CD4-positive, alpha-beta memory T cell (primary cell): ENCODE data around the gene KRTAP10-3. TPM values are rescaled to one million over a fixed set of nuclear protein-coding genes. Genes with fewer than 3 reads are reported as not detected.
"Not testable (repeated sequence)": the region's sequence is repeated elsewhere in the genome, so short reads cannot be mapped to it uniquely, and the experiment has no call there.

ENCODE experiments used
- CTCF ChIA-PET: fragments of 350-600 bp; sonication (Branson Sonifier 250); formaldehyde crosslinking; loops from one replicate; lab custom pipeline; 2021; ENCODE audit warnings: inconsistent platforms; ENCODE audit not compliant: partially characterized antibody; lab: Charles Lee
- POLR2A ChIA-PET: fragments of 350-600 bp; sonication (Branson Sonifier 250); formaldehyde crosslinking; loops from one replicate; lab custom pipeline; 2021; ENCODE audit not compliant: partially characterized antibody; lab: Charles Lee
- DNase-seq, 5 donors: peaks; one replicate each; pipeline versions ENCODE4 v3.0.0 to v3.0.0-alpha.2; 2020 to 2022; ENCODE audit warnings: mixed read lengths in 1 of 5
- H3K27ac ChIP-seq: one replicate; pipeline ENCODE4 v1.7.0; 2013; ENCODE audit warnings: low read depth, low read length
- H3K27me3 ChIP-seq: 2 replicates; pipeline ENCODE4 v1.7.0; 2013; ENCODE audit warnings: mild to moderate bottlenecking, low read length, moderate library complexity; ENCODE audit not compliant: insufficient read depth
- H3K36me3 ChIP-seq: 2 replicates; pipeline ENCODE4 v1.7.0; 2013; ENCODE audit warnings: mild to moderate bottlenecking, low read length, moderate library complexity; ENCODE audit not compliant: insufficient read depth
- H3K4me1 ChIP-seq: 2 replicates; pipeline ENCODE4 v1.7.0; 2013; ENCODE audit warnings: mild to moderate bottlenecking, low read length, moderate library complexity; ENCODE audit not compliant: insufficient read depth
- H3K4me3 ChIP-seq, 2 donors: one replicate each; pipeline ENCODE4 v1.7.0; 2013; ENCODE audit warnings: low read length in 2 of 2, mild to moderate bottlenecking in 1 of 2
- H3K9me3 ChIP-seq, 2 donors: one replicate each; pipeline ENCODE4 v1.7.0; 2013; ENCODE audit warnings: low read length in 2 of 2, control low read depth in 1 of 2; ENCODE audit not compliant: control insufficient read depth in 1 of 2
- H3K27ac Mint-ChIP-seq, 7 donors: one replicate each; pipeline ENCODE4 v1.8.0; 2020 to 2021; ENCODE audit warnings: mixed read lengths in 7 of 7, mild to moderate bottlenecking in 6 of 7, inconsistent platforms in 3 of 7, moderate library complexity in 3 of 7
- H3K27me3 Mint-ChIP-seq, 2 donors: one replicate each; pipeline ENCODE4 v1.8.0; 2020 to 2021; ENCODE audit warnings: mixed read lengths in 2 of 2
- H3K36me3 Mint-ChIP-seq, 2 donors: one replicate each; pipeline ENCODE4 v1.8.0; 2020 to 2021; ENCODE audit warnings: mixed read lengths in 2 of 2, inconsistent platforms in 1 of 2, mild to moderate bottlenecking in 1 of 2
- H3K4me1 Mint-ChIP-seq, 4 donors: one replicate each; pipeline ENCODE4 v1.8.0; 2020 to 2021; ENCODE audit warnings: mixed read lengths in 4 of 4, mild to moderate bottlenecking in 1 of 4
- H3K4me3 Mint-ChIP-seq, 8 donors: one replicate each; pipeline ENCODE4 v1.8.0; 2020 to 2021; ENCODE audit warnings: mixed read lengths in 8 of 8, mild to moderate bottlenecking in 7 of 8, moderate library complexity in 6 of 8, inconsistent platforms in 3 of 8
- H3K9me3 Mint-ChIP-seq, 8 donors: one replicate each; pipeline ENCODE4 v1.8.0; 2020 to 2021; ENCODE audit warnings: mixed read lengths in 8 of 8, mild to moderate bottlenecking in 5 of 8, inconsistent platforms in 3 of 8, moderate library complexity in 1 of 8
- intact Hi-C: fragments of 100-400 bp; cut with micrococcal nuclease; formaldehyde crosslinking; loops from one replicate; pipeline ENCODE4 v1.15.1; 2023
- polyA plus RNA-seq, 2 donors: library from polyadenylated mRNA; unstranded; fragments of 300-500 nt; fragmentation: Illumina TruSeq; gene quantifications; one replicate each; pipeline ENCODE4 v1.2.3, GENCODE V29; 2021
- total RNA-seq, 2 experiments: library from RNA; stranded (reverse); gene quantifications; one replicate each; pipeline ENCODE4 v1.2.3, GENCODE V29; 2021

The KRTAP10-3 gene
- total and polyA plus RNA-seq, 4 experiments from 2014 or later, result not detected

DNA sequence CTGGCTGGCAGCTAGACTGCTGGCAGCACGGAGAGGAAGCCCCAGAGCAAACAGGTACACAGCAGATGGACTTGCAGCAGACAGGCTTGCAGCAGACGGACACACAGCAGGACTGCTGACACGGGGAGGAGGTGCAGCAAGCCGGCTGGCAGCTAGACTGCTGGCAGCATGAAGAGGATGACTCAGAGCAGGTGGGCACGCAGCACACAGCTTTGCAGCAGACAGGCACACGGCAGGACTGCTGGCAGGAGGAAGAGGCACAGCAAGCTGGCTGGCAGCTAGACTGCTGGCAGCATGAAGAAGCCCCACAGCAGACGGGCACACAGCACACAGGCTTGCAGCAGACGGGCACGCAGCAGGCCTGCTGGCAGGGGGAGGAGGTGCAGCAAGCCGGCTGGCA is 7.8 kb downstream of the KRTAP10-3 start:
- no peaks in the 10 kb centered on the region for H3K36me3 ChIP-seq
- H3K4me3 ChIP-seq, result no peak overlapping the region
- intact Hi-C loops, result no loop called here
- no peak overlapping the region for H3K27ac ChIP-seq
- H3K27me3 Mint-ChIP-seq, result peaks cover 0 to 1% of the 10 kb centered on the region in 2 donors
- no peak for DNase-seq
- ChIA-PET CTCF (no interaction called here), POLR2A (no interaction called here)
- peaks cover 19 to 35% (median 27%) of the 10 kb centered on the region in 4 donors for H3K4me1 Mint-ChIP-seq
- H3K27ac Mint-ChIP-seq, result peak overlapping the region in 1 of 7 donors; percentile 73
- H3K4me1 ChIP-seq, result peaks cover 20% of the 10 kb centered on the region
- H3K36me3 Mint-ChIP-seq, result peaks cover 13 to 22% of the 10 kb centered on the region in 2 donors
- H3K27me3 ChIP-seq, result no peaks in the 10 kb centered on the region
- H3K9me3 ChIP-seq, result no peaks in the 10 kb centered on the region
- no peak overlapping the region for H3K4me3 Mint-ChIP-seq
- H3K9me3 Mint-ChIP-seq, result peaks cover 0 to 30% (median 22%) of the 10 kb centered on the region in 8 donors

DNA sequence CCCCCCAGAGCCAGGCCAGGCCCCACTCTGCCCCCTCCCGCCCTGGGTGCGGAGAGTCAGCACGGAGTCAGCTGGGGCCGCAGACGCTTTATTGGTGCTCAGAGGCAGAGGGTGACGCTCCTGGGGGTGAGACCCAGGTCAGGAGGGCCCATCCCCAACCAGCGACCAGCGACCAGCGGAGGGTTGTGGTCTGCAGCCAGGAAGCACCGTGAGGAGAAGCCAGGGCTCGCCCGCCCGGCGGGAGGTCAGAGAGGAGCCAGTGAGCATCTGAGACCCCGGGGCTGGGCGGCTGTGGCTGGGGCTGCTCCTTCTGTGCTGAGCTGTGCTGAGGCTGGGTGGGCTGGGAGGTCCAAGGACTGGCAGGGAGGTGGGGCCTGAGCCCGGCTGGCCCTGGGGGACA is 8.3 kb downstream of the KRTAP10-3 start:
- H3K36me3 ChIP-seq, H3K27ac ChIP-seq, CTCF ChIA-PET, H3K27me3 Mint-ChIP-seq, DNase-seq, H3K9me3 ChIP-seq, H3K27me3 ChIP-seq, intact Hi-C loops, H3K27ac Mint-ChIP-seq, H3K4me3 ChIP-seq: not testable (repeated sequence)
- H3K36me3 Mint-ChIP-seq, result peaks cover 13 to 27% of the 10 kb centered on the region in 2 donors
- peak overlapping the region in 1 of 8 donors; percentile 29 for H3K4me3 Mint-ChIP-seq
- peaks cover 0 to 35% (median 27%) of the 10 kb centered on the region in 8 donors for H3K9me3 Mint-ChIP-seq
- POLR2A ChIA-PET, result interaction anchor here (0.6 kb wide), 1 partner anchor 536 kb away, joined by 3 read pairs; no protein-coding TSS in a partner anchor
- peaks cover 19 to 35% (median 28%) of the 10 kb centered on the region in 4 donors for H3K4me1 Mint-ChIP-seq
- peaks cover 20% of the 10 kb centered on the region for H3K4me1 ChIP-seq

DNA sequence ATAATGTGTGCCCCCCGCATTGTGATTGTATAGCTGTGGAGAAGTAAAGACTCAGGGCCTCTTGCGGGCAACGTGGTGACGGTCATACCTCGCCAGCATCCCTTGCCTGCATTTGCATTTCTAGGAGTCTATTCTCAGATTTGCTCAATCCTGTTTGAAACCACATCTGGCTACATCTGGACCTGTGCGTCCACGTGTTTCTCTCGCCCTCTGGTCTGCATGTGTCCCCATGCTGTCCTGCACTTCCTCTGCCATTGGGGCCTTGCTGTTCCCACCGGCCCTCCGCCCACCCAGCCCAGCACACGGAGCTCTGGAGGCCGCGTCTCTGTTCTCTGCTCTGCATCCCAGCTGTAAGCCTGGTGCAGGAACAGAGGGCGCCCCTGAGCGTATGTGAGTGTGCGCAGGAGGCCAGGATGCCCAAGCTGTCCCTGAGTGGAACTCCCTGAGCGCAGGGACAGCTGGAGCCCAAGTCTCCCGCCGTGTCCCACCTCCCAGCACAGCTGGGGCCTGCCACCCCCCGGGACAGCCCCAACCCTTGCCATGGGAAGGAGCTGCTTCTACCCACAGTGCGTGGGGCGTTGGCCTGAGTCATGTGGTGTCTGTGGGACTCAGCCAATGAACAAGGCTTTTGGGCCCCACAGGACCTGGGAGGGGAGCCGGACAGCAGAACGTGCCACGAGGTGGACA is 8.9 kb downstream of the KRTAP10-3 start:
- Mint-ChIP-seq H3K4me1 (peaks cover 19 to 35% (median 28%) of the 10 kb centered on the region in 4 donors), H3K27ac (peak overlapping the region in 1 of 7 donors; percentile 42), H3K27me3 (no peaks in the 10 kb centered on the region), H3K9me3 (peaks cover 0 to 36% (median 27%) of the 10 kb centered on the region in 8 donors), H3K36me3 (peaks cover 13 to 27% of the 10 kb centered on the region in 2 donors), H3K4me3 (no peak overlapping the region)
- Histone ChIP-seq H3K4me1 (peaks cover 20% of the 10 kb centered on the region), H3K4me3 (no peak overlapping the region), H3K27ac (no peak overlapping the region), H3K27me3 (no peaks in the 10 kb centered on the region), H3K36me3 (no peaks in the 10 kb centered on the region), H3K9me3 (no peaks in the 10 kb centered on the region)
- ChIA-PET CTCF (no interaction called here), POLR2A (interaction anchor here (0.6 to 3.1 kb wide), 2 partner anchors 108 to 536 kb away, joined by 3 to 36 read pairs; partner anchors contain the start of gene KRTAP12-3)
- intact Hi-C loops, result loop anchor here (10.0 kb wide), 1 partner anchor 65 kb away; the partner anchor contains the start of gene KRTAP10-8
- no peak for DNase-seq

DNA sequence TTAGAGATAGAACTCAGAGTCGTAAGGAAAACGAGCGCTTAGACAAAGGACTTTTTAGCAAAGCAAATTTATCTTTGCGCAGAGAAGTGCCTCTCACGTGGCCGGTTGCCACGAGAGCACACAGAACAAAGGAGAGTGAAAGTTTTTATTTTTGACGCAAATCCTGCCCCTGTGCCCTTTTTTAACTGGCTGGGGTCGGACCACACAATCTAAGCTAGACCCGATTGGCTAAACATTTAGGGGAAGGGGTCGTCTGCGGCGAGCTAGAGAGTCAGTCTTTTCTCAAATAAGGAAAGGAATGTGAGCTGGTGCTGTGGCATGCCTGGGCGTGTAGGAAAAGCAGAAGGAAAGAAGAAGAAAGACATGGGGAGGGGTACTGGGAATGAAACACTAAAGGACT is 9.7 kb downstream of the KRTAP10-3 start:
- Mint-ChIP-seq H3K4me1 (peaks cover 19 to 35% (median 28%) of the 10 kb centered on the region in 4 donors), H3K9me3 (peaks cover 0 to 38% (median 27%) of the 10 kb centered on the region in 8 donors), H3K27me3 (no peaks in the 10 kb centered on the region), H3K36me3 (peaks cover 13 to 27% of the 10 kb centered on the region in 2 donors), H3K4me3 (peak overlapping the region in 2 of 8 donors; percentile 26 to 53), H3K27ac (peak overlapping the region in 2 of 7 donors; percentile 41 to 54)
- Histone ChIP-seq H3K36me3 (no peaks in the 10 kb centered on the region), H3K4me3 (no peak overlapping the region), H3K9me3 (no peaks in the 10 kb centered on the region), H3K4me1 (peaks cover 20% of the 10 kb centered on the region), H3K27me3 (no peaks in the 10 kb centered on the region), H3K27ac (no peak overlapping the region)
- CTCF ChIA-PET, result no interaction called here
- POLR2A ChIA-PET, result interaction anchor here (3.1 kb wide), 1 partner anchor 109 kb away, joined by 36 read pairs; the partner anchor contains the start of gene KRTAP12-3
- no peak for DNase-seq
- intact Hi-C loops, result loop anchor here (10.0 kb wide), 1 partner anchor 66 kb away; the partner anchor contains the start of gene KRTAP10-8

DNA sequence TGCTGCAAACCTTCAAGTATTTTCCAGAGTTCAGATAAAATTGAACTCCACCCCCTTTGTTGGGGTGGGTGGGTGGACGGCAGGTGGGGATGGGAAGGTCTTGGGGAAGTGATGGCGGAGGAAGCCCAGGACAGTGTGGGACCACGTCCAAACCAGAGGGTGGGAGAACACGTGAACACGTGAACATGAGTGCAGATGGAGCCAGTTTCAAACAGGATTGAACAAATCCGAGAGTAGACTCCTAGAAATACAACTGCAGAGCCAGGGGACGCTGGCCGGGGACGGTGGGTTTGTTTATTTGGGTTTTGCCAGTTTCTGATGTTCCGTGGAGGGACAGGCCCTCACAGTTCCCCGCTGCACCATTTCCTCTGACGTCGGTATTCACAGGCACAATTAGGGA is 10.2 kb downstream of the KRTAP10-3 start:
- ChIA-PET POLR2A (interaction anchor here (1.4 to 3.1 kb wide), 3 partner anchors 70 to 175 kb away, joined by 4 to 36 read pairs (median 28); partner anchors contain the start of gene KRTAP12-3), CTCF (interaction anchor here (1.7 kb wide), 2 partner anchors 12 to 194 kb away, joined by 7 to 8 read pairs; no protein-coding TSS in a partner anchor)
- DNase-seq, result no peak
- peaks cover 20% of the 10 kb centered on the region for H3K4me1 ChIP-seq
- H3K4me3 ChIP-seq, result no peak overlapping the region
- Mint-ChIP-seq H3K4me3 (peak overlapping the region in 6 of 8 donors; percentile 21 to 86 (median 65)), H3K36me3 (peaks cover 13 to 27% of the 10 kb centered on the region in 2 donors), H3K27ac (peak overlapping the region in 5 of 7 donors; percentile 41 to 96 (median 87)), H3K27me3 (no peaks in the 10 kb centered on the region), H3K4me1 (peaks cover 19 to 35% (median 28%) of the 10 kb centered on the region in 4 donors), H3K9me3 (peaks cover 0 to 34% (median 26%) of the 10 kb centered on the region in 8 donors)
- no peaks in the 10 kb centered on the region for H3K36me3 ChIP-seq
- no peaks in the 10 kb centered on the region for H3K9me3 ChIP-seq
- intact Hi-C loops, result loop anchor here (10.0 kb wide), 1 partner anchor 66 kb away; the partner anchor contains the start of gene KRTAP10-8
- H3K27ac ChIP-seq, result no peak overlapping the region
- no peaks in the 10 kb centered on the region for H3K27me3 ChIP-seq

DNA sequence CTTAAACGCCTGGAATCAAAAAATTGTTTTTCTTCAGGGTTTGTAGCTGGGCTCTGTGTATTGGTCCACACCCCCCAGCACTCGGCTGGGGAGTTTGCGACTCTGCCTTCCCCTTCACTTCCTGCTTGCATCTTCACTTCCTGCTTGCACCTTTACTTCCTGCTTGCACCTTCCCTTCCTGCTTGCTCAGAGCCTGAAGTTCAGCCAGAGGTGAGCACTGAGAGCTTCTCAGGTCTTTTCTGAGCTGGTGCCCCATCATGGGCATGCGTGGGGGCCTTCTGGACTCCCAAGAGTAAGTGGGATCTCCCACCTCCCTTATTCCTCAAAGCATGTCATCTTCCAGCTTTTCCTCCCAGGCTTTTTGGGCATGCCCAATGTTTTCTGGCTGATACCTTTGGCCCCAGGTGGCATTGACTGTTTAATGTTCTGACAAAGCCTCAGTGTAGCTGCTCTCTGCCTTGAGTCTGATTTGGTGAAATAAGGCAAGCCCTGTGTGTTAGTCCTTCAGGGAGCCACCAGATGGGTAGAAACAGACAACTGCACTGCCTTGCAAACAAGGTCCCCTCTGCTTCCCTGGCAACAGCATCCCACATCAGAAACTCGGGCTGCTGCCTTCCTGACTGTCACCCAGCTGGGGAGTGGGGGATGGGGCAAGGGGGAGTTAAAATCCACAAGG is 10.8 kb downstream of the KRTAP10-3 start:
- intact Hi-C loops, result loop anchor here (10.0 kb wide), 1 partner anchor 67 kb away; the partner anchor contains the start of gene KRTAP10-8
- Histone ChIP-seq H3K36me3 (no peaks in the 10 kb centered on the region), H3K9me3 (no peaks in the 10 kb centered on the region), H3K27ac (no peak overlapping the region), H3K27me3 (no peaks in the 10 kb centered on the region), H3K4me3 (peak overlapping the region in 1 of 2 donors; percentile 35), H3K4me1 (peaks cover 20% of the 10 kb centered on the region)
- Mint-ChIP-seq H3K36me3 (peaks cover 13 to 27% of the 10 kb centered on the region in 2 donors), H3K9me3 (peaks cover 0 to 34% (median 24%) of the 10 kb centered on the region in 8 donors), H3K4me3 (peak overlapping the region; percentile 76 to 86 (median 82)), H3K27me3 (no peaks in the 10 kb centered on the region), H3K27ac (peak overlapping the region; percentile 82 to 95 (median 87)), H3K4me1 (peaks cover 19 to 35% (median 28%) of the 10 kb centered on the region in 4 donors)
- CTCF ChIA-PET, result interaction anchor here (0.7 to 1.8 kb wide), 10 partner anchors 11 to 245 kb away, joined by 3 to 13 read pairs (median 4); no protein-coding TSS in a partner anchor
- POLR2A ChIA-PET, result interaction anchor here (0.6 to 3.1 kb wide), 12 partner anchors 16 to 384 kb away, joined by 3 to 36 read pairs (median 4); partner anchors contain the start of genes KRTAP12-3, PTTG1IP and TSPEAR
- DNase-seq, result peak; percentile 43 to 58 (median 50)
